Stimulated activated naive CD4-positive, alpha-beta T cell treated with Interleukin-2 at 50 U/mL for 16 hours (primary cell): ENCODE results near the gene MCU.
"Not testable (repeated sequence)": the region's sequence is repeated elsewhere in the genome, so short reads cannot be mapped to it uniquely, and the experiment has no call there.

Source experiments
- DNase-seq: peaks from one replicate; lab custom pipeline; 2025; lab: John Stamatoyannopoulos, UW

Gene MCU

DNA sequence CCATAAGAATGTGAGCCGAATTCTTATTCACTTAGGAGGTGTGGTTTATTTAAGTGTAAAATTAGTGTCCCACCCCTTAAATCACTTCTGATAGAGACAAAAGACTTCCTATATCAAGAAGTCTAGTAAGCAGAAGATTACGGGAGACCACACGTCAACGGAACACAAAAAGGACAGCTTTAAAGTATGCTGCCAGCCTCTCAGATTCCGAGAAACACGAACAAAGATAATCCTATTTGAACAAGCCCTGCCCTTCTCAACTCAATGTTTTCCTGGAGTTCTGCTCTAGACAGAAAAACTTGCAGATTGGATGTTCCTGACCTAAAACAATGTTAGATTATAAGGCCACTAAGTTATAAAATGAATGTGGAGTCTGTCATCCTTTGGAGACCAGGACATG lies 4.9 kb upstream of the MCU start:
- no peak for DNase-seq

DNA sequence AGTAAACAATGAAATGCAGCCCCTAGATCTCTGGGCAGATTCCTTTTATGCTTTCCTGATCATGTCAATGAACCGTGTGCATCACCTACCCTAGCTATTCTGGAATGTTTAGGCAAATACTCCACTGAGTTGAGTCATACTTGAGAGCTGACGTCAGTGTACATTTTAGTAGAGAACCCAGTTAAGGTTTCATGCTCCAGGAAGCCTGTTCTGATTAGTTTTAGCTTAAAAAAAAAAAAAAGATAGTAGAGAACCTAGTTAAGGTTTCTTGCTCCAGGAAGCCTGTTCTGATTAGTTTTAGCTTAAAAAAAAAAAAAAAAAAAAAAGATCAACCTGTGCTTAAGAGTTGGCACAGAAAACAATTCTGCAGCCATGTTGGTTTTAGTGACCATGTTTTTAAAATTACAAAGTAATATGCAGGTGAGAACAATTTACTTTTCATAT lies 3.7 kb upstream of the MCU start:
- no peak for DNase-seq

- no peak for DNase-seq
Observed at GRCh38 chr10:72689660-72690059, 2.3 kb upstream of the MCU start.

DNA sequence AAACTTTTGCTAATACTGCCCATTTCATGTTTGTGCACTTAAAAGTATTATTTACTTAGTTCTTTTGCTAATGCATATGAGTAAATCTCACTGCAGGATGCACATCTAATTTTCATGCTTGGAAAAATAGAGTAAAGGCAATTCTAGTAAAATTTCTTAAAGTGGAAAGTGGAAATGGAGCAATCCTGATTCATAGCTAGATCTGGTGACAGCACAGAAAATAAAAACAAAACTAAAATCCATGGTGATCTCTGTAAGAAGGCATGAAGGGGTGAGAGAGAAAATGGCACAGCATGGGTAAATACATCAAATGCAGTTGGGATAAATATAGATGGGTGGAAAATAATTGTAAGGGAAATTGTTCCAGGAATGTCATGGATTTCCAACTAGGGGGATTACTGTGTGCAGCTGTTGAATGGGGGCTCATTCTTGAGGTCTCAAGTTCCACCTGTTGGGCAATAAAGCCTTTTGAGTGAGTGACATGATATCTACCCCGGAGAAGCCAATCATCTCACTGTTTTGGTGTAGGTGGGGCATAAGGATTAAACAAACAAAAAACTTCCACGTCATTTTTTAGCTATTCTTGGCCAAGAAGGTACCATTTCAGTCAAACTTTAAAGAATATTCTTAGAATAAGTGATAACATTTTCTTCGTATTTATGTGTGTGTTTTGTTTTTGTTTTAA lies 1.7 kb upstream of the MCU start:
- no peak for DNase-seq

GRCh38 chr10:72691470-72691862 lies 477 bp upstream of the MCU start:
- DNase-seq = no peak

DNA sequence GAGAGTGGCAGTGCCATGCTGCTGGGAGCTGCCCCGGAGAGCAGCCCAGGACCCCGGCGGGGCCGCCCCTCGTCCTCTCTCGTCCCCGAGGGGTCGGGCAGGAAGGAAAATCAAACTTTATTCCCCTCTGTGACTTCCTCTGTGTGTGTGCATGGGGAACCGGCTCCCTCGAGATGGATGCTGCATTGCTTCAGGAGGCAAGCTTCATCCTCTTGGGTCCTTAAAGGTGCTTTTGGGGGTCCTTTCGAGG lies 726 bp downstream of the MCU start:
- no peak for DNase-seq

DNA sequence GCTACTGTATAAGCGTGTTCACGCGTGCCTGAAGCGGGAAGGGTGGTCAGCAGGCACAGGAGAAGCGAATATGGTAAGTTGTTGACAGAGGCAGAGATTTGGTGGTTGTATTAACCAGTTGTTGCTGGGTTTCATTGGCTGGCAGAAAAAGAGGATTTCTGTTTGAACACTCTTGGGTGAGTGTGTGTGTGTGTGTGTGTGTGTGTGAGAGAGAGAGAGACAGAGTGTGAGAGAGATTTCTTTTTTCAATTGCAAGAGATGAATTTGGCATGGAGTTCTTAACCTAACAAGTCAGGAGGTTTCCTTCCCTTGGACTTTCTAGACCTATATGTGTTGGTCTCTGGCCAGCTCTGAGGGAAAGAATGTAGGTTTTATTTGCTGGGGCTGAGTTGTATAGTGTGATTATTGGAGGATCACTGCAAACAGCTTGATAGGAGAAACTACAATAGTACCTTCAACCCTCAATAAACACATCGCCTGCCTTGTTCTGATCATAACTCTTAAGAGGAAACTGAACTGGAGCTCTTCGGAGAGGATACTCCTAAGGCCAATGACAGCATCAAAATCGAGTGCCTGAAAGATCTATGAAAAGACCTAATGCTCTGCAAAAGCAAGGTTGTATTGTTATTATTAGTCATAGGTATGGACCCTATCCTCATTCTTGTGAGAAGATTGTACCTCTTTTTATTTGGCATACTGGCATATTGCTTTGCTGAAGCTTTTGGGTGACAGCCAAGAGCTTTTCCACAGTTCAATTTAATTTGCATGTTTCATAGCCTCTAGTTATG lies 1.2 kb downstream of the MCU start:
- no peak for DNase-seq

- no peak for DNase-seq
Observed at GRCh38 chr10:72694476-72695369, 2.8 kb downstream of the MCU start.

GRCh38 chr10:72695496-72695895 lies 3.6 kb downstream of the MCU start:
- no peak for DNase-seq

GRCh38 chr10:72697716-72698115 lies 5.8 kb downstream of the MCU start:
- no peak for DNase-seq

DNA sequence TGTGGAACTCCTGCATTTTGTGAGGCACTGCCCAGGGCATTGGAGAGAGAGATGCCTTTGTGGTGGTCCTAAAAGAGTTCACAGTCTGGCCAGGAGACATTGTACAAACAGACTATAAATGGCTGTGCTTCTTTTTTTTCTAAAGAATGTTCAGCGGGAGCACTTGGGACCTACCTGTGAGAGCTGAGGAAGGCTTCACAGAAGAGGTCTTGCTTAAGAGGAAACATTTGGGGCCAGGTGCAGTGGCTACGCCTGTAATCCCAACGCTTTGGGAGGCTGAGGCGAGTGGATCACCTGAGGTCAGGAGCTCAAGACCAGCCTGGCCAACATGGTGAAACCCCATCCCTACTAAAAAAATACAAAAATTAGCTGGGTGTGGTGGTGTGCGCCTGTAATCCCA lies 10.5 kb downstream of the MCU start:
- DNase-seq = not testable (repeated sequence)

- DNase-seq = no peak
Observed at GRCh38 chr10:72702868-72703581, 11.1 kb downstream of the MCU start.

- no peak for DNase-seq
Observed at GRCh38 chr10:72704117-72704516, 12.2 kb downstream of the MCU start.

DNA sequence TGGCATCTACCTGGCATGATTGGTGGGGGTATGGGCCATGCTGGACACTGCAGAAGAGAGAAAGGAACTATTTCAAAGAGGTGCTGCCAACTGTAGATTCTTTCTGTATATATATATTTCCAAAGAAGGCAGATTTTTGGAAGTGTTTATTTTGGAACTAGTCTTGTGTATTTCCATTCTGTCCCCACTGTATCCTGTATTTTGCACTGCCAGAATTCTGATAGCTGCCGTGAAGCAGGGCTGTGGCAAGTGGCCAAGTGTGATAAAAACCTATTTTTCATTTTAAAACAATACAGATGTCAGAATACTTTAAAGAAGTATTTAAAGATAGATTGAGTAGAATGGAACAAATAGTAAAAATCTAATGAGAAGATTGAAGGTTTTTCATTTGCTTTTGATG lies 17.1 kb downstream of the MCU start:
- no peak for DNase-seq

DNA sequence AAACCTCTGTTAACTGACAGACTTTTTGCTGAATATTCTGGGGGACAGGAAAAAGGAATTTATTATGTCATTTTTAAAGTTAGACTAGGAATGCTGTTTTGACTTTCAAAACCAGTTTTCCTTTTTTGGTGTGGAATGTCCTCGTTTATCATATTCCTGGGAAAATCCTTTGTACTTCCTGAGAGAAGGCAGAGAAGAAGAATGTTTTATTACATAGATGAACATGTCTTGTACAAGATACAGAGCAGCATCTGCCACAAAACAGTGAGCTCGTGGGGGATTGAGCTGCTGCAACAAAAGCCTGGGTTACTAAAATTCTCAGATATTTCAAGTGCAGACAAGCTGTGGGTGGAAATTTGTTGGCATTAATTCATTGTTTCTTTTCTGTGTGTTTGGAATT lies 20.2 kb downstream of the MCU start:
- DNase-seq = no peak

DNA sequence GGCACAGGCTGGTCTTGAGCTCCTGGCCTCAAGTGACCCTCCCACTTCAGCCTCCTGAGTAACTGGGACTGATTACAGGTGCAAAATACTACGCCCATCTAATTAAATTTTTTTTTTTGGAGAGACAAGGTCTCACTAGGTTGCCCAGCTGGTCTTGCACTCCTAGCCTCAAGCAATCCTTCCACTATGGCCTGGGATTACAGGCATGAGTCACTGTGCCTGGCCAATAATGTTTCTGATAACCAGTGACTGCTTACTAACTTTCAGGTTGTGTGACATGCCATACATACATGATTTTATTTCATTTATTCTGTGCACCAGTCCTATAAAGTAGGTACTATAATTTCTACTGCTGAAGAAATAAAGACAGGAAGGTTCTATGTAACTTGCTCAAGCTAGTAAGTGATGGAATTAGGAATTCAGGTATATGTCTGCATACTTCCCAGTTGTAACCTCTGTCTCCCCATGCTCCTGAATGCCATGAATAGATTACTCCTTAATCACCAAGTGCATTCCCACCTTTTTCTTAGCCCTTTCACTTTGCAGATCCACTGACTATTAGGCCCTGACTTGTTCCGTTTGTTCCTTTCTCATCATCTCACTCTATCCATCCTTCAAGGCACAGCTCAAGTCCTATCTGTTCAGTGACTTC lies 28.1 kb downstream of the MCU start:
- no peak for DNase-seq

- DNase-seq = no peak
Observed at GRCh38 chr10:72720814-72721660, 29.1 kb downstream of the MCU start.

DNA sequence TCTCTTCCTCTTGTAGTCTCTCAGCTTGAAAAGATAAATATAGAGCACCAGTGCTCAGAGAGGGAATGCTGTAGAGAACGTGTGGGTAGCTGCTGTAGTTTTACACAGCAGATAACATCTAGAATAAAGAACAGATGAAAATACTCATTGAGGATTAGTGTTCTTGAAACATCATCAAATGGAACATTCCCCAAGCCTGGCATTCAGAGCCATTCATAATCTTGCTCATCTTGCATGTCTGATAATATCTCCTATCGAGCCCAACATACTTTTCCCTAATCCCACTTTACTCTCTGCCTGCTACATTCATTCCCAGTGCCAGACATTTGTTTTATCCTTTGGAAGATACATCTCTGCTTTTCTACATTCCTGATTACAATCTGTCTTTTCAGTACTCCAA lies 35.2 kb downstream of the MCU start:
- DNase-seq = no peak

GRCh38 chr10:72728462-72728861 lies 36.5 kb downstream of the MCU start:
- DNase-seq = no peak

DNA sequence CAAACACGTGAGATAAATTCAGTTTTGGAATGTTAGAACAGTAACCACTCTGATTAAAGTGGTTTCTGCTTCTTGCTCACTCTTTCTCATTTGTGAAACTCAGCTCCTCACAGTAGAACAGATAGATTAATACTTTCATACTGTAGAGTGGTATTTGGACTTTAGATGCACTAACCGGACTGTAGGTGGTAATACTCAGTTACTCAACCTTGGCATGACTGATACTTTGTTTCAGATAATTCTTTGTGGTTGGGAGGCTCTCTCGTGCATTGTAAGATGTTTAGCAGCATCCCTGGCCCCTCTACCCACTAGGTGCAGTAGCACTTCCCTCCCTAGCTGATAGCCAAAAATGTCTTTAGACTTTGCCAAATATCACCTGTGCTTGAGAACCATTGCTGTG lies 37.6 kb downstream of the MCU start:
- DNase-seq = no peak

DNA sequence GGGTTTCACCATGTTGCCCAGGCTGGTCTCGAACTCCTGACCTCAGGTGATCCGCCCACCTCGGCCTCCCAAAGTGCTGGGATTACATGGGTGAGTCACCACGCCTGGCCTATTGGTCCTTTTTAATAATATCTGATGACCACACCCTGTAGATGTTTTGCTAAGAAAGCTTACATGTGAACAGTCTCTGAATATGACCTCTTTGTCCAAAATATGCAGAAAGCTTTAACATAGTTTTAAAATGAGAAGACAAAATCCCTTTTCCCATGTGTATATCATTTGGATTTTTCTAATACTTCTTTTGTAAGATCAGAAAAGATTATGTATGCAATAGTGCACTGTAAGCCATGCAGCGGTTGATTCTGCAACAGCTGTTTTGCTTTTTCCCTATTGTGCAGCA lies 38.5 kb downstream of the MCU start:
- DNase-seq = no peak
